ENCODE measurements around the gene DCTN2. TPM values are rescaled to one million over a fixed set of nuclear protein-coding genes. Genes with fewer than 3 reads are reported as not detected.
"Not testable (repeated sequence)": the region's sequence is repeated elsewhere in the genome, so short reads cannot be mapped to it uniquely, and the experiment has no call there.

Gene DCTN2
- total RNA-seq, 2 experiments from 2014 or later, result 80.9 to 85.1 TPM

DNA sequence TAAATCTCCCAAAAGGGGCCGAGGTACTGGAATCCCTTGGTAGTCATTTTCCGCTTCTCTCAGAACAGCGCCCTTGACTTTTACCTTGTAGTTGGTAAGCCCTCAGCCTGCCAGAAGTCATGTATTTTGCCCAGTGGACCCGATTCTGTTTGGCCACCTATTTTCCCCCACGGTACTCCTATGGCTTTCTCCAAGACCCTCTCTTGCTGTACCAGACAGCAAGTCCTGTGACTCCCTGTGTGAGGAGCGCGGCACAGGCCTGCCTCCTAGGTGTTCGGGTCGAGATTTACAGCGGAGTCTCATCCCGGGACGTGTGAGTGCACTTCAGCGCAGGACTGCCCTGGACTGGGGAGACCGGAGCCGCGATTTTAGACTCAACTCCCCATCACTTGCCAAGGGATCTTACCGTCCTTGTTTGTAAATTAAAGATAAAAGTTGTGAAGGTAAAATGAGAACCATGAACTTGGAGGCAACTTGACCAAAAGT lies 25.4 kb downstream of the DCTN2 start:
- Mint-ChIP-seq H3K9me3 (no peaks in the 10 kb centered on the region), H3K4me3 (peak overlapping the region; percentile 82), H3K36me3 (ENCODE audit: low read depth) (peaks cover 52% of the 10 kb centered on the region), H3K4me1 (peaks cover 63% of the 10 kb centered on the region), H3K27ac (peak overlapping the region; percentile 100), H3K27me3 (no peaks in the 10 kb centered on the region)
- peak; percentile 38 for DNase-seq
- CTCF ChIA-PET, result no interaction called here
- POLR2A ChIA-PET, result interaction anchor here (0.8 to 3.1 kb wide), 7 partner anchors 13 to 1404 kb away, joined by 3 to 29 read pairs (median 8); partner anchors contain the start of genes DCTN2 and ZC3H10

DNA sequence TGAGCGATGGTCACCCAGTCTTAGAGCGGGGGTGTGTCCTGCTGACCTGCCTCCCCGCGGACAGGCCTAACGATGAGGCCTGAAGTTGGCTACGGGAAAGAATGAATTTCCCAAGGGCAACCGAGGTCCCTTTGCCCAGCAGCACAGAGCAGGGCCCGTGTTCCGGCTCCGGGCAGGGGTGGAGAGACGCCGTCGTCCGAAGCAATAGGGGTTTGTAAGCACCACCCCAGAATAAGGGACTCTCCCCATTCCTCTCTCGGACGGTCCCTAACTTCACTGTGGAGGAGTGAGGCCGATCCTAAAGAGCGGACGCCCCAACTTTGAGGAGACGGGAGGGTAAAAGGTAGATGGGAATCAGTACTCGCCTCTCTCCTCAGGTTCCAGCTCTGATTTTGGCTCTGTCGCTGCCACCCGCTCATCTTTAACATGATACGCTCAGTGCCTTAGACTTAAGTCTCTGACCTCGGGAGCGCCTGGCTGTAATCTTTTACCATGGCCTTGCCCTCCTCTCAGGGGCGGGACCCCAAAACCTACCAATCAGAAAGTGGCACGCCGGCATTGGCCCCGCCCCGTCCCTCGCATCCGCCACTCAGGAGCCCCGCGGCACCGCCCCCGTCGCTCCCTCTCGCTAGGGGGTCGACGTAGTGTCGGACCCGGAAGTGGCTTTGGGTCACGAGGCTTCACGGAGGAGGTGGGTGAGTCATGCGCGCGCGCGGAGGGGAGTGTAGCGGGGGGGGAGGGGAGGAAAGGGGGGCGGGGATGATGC lies 26.8 kb downstream of the DCTN2 start, which contains the start of gene DDIT3:
Gene DDIT3, minus strand, starts transcription at position 462 of the 766 bp plus-strand sequence. CDS start 3,108 bp downstream, outside the sequence.
- Mint-ChIP-seq H3K9me3 (no peaks in the 10 kb centered on the region), H3K36me3 (ENCODE audit: low read depth) (peaks cover 64% of the 10 kb centered on the region), H3K27me3 (no peaks in the 10 kb centered on the region), H3K4me3 (peak within 1 kb of the TSS; percentile 82), H3K4me1 (peaks cover 59% of the 10 kb centered on the region), H3K27ac (peak within 1 kb of the TSS; percentile 100)
- ChIA-PET POLR2A (interaction anchor here (0.9 to 4.5 kb wide), 18 partner anchors 8 to 1402 kb away, joined by 3 to 30 read pairs (median 6); partner anchors contain the start of genes ARHGAP9, DCTN2, GLI1 and INHBE), CTCF (interaction anchor here (0.6 to 1.5 kb wide), 2 partner anchors 61 kb away, joined by 3 to 7 read pairs; partner anchors contain the start of gene GLI1)
- peak; percentile 100 for DNase-seq

DNA sequence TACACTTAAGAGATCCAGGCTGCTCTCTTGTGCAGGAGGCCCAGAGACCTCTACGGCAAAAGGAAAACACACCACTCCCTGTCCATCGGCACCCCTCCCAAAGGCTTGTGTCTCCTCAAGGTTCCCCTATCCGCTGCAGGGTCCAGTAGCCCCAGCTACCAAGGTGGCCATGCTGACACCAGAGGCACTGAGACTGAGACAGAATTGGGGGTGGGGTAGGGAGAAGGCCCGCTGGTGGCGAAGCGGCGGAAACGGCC lies 27.3 kb downstream of the DCTN2 start:
- CTCF ChIA-PET, result interaction anchor here (1.5 kb wide), 1 partner anchor 61 kb away, joined by 7 read pairs; the partner anchor contains the start of gene GLI1
- Mint-ChIP-seq H3K4me1 (peaks cover 56% of the 10 kb centered on the region), H3K27me3 (no peaks in the 10 kb centered on the region), H3K9me3 (no peaks in the 10 kb centered on the region), H3K36me3 (ENCODE audit: low read depth) (peaks cover 64% of the 10 kb centered on the region), H3K27ac (peak overlapping the region; percentile 100), H3K4me3 (peak overlapping the region; percentile 82)
- peak; percentile 43 for DNase-seq
- POLR2A ChIA-PET, result interaction anchor here (1.1 to 4.5 kb wide), 15 partner anchors 8 to 225 kb away, joined by 3 to 30 read pairs (median 7); partner anchors contain the start of genes ARHGAP9, DCTN2, GLI1 and INHBE

DNA sequence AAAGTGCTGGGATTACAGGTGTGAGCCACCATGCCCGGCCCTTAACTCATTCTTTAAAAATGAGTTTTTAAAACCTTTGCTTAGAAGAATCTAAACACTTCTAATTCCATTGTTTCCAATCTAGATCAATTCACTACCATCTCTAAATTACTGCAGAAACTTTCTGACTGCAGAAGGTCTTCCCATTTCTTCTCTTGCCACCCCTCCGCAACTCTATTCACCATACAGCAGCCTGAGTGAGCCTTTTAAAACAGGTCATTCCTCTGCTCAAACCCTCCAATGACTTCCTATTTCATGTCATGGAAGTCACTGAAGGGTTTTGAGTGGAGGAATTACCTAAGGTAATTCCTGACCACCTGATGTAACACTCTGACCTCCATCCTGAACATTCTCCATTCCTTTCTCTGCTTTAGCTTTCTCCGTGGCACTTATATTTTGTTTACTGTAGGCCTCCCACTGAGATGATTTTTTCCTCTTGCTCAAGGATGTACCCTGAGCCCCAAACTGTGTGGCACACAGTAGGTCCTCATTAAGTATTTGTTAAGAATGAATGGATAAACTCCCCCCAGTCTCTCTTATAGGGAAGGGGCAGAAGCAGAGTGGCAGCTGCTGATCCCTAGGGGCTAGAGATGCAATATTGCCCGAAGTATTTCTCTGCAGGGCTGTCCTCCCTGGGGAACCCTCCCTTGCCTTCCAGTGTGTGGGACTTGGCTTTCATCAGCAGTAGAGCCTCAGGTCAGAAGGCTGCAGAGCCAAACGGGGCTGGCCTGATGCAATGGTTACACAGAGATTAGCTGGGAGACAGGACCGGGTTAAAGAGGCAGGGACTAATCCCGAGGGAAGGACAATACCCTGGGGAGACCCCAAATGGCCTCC lies 27.8 kb downstream of the DCTN2 start:
- H3K9me3 Mint-ChIP-seq, result no peaks in the 10 kb centered on the region
- H3K4me3 Mint-ChIP-seq, result peak overlapping the region; percentile 82
- peak overlapping the region; percentile 100 for H3K27ac Mint-ChIP-seq
- H3K36me3 Mint-ChIP-seq (ENCODE audit: low read depth), result peaks cover 66% of the 10 kb centered on the region
- ChIA-PET POLR2A (interaction anchor here (1.3 to 4.5 kb wide), 13 partner anchors 16 to 174 kb away, joined by 3 to 30 read pairs (median 7); partner anchors contain the start of genes ARHGAP9, DCTN2, GLI1 and INHBE), CTCF (interaction anchor here (1.5 kb wide), 1 partner anchor 60 kb away, joined by 7 read pairs; the partner anchor contains the start of gene GLI1)
- peaks cover 51% of the 10 kb centered on the region for H3K4me1 Mint-ChIP-seq
- no peaks in the 10 kb centered on the region for H3K27me3 Mint-ChIP-seq
- DNase-seq, result peak; percentile 36

DNA sequence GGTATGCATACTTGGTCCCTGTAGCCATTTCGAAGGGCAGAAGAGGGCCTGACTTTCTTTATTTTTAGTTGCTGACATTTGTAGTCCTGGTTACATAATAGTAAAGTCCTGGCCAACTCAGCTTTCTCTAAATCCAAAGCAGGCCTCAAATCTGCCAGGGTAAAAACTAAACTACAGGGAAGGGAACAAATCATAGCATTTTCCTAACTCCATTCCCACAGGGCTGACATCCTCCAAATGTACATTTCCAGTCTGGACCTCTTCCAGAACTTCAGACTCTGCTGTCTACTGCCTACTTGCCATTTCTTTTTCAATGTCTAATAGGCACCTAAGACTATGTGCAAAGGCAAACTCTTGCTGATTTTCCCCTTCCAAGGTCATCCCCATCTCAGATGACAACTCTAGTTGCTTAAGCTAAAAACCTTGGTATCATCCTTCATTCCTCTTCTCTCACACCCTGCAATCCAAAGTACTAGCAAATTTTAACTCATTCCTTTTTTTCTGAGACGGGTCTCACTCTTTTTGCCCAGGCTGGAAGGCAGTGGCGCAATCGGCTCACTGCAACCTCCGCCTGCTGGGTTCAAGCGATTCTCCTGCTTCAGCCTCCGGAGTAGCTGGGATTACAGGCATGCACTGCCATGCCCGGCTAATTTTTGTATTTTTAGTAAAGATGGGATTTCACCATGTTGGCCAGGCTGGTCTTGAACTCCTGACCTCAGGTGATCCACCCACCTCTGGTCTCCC lies 28.6 kb downstream of the DCTN2 start:
- Mint-ChIP-seq H3K27ac (peak overlapping the region; percentile 100), H3K27me3 (no peaks in the 10 kb centered on the region), H3K9me3 (no peaks in the 10 kb centered on the region), H3K36me3 (ENCODE audit: low read depth) (peaks cover 62% of the 10 kb centered on the region), H3K4me3 (peak overlapping the region; percentile 82), H3K4me1 (peaks cover 43% of the 10 kb centered on the region)
- ChIA-PET POLR2A (interaction anchor here (0.8 to 4.5 kb wide), 7 partner anchors 15 to 57 kb away, joined by 3 to 30 read pairs (median 3); partner anchors contain the start of genes ARHGAP9 and MARS1), CTCF (interaction anchor here (0.9 to 1.5 kb wide), 2 partner anchors 27 to 59 kb away, joined by 3 to 7 read pairs; partner anchors contain the start of gene GLI1)
- no peak for DNase-seq

DNA sequence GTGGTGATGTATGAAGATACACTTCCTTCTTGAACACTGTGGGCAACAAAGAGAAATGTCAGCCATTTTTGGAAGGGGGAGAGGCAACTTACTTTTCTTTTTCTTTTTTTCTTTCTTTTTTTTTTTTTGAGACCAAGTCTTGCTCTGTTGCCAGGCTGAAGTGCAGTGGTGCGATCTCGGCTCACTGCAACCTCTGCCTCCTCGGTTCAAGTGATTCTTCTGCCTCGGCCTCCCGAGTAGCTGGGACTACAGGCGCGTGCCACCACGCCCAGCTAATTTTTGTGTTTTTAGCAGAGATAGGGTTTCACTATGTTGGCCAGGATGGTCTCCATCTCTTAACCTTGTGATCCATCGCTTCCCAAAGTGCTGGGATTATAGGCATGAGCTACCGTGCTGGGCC lies 29.3 kb downstream of the DCTN2 start:
- DNase-seq, H3K9me3 Mint-ChIP-seq, H3K4me3 Mint-ChIP-seq, H3K27me3 Mint-ChIP-seq: not testable (repeated sequence)
- H3K27ac Mint-ChIP-seq, result peak overlapping the region; percentile 36
- CTCF ChIA-PET, result interaction anchor here (0.9 to 1.7 kb wide), 2 partner anchors 27 to 41 kb away, joined by 3 to 7 read pairs; no protein-coding TSS in a partner anchor
- peaks cover 69% of the 10 kb centered on the region for H3K36me3 Mint-ChIP-seq (ENCODE audit: low read depth)
- POLR2A ChIA-PET, result interaction anchor here (0.8 to 4.5 kb wide), 5 partner anchors 15 to 57 kb away, joined by 3 to 30 read pairs (median 3); partner anchors contain the start of genes ARHGAP9 and MARS1
- H3K4me1 Mint-ChIP-seq, result peaks cover 40% of the 10 kb centered on the region

DNA sequence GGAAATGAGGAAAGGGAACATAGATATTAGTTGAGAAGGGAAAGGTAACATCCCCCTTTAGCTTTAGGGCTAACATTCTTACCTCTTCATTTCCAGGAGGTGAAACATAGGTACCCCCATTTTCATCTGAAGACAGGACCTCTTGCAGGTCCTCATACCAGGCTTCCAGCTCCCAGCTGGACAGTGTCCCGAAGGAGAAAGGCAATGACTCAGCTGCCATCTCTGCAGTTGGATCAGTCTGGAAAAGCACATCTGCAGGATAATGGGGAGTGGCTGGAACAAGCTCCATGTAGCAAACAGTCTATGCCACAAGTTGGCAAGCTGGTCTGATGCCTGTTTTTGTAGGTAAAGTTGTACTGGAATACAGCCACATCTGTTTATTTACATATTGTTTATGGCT lies 29.8 kb downstream of the DCTN2 start:
- Mint-ChIP-seq H3K27ac (peak overlapping the region; percentile 36), H3K4me3 (no peak overlapping the region), H3K27me3 (no peaks in the 10 kb centered on the region), H3K4me1 (peaks cover 38% of the 10 kb centered on the region), H3K9me3 (no peaks in the 10 kb centered on the region), H3K36me3 (ENCODE audit: low read depth) (peaks cover 74% of the 10 kb centered on the region)
- CTCF ChIA-PET, result interaction anchor here (1.7 kb wide), 1 partner anchor 40 kb away, joined by 7 read pairs; no protein-coding TSS in a partner anchor
- POLR2A ChIA-PET, result interaction anchor here (0.7 to 4.5 kb wide), 4 partner anchors 29 to 56 kb away, joined by 3 to 24 read pairs (median 7); partner anchors contain the start of genes ARHGAP9 and MARS1
- no peak for DNase-seq

DNA sequence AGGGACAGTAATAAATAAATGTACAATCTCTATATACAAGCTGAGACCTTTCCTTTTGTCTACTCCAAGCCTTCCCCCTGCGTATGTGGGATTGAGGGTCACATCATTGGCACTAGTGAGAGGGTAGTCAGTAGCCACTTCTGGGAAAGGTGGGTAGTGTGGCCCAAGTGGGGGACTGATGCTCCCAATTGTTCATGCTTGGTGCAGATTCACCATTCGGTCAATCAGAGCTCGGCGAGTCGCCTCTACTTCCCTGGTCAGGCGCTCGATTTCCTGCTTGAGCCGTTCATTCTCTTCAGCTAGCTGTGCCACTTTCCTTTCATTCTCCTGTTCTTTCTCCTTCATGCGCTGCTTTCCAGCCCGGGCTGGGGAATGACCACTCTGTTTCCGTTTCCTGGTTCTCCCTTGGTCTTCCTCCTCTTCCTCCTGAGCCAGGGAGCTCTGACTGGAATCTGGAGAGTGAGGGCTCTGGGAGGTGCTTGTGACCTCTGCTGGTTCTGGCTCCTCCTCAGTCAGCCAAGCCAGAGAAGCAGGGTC lies 30.3 kb downstream of the DCTN2 start:
- ChIA-PET POLR2A (interaction anchor here (0.7 to 4.5 kb wide), 4 partner anchors 11 to 40 kb away, joined by 3 to 24 read pairs (median 7); partner anchors contain the start of genes ARHGAP9 and MARS1), CTCF (interaction anchor here (0.8 to 1.7 kb wide), 3 partner anchors 17 to 58 kb away, joined by 3 to 7 read pairs (median 4); partner anchors contain the start of gene GLI1)
- Mint-ChIP-seq H3K4me3 (no peak overlapping the region), H3K27ac (peak overlapping the region; percentile 28), H3K27me3 (no peaks in the 10 kb centered on the region), H3K36me3 (ENCODE audit: low read depth) (peaks cover 77% of the 10 kb centered on the region), H3K9me3 (no peaks in the 10 kb centered on the region), H3K4me1 (peaks cover 33% of the 10 kb centered on the region)
- DNase-seq, result no peak

DNA sequence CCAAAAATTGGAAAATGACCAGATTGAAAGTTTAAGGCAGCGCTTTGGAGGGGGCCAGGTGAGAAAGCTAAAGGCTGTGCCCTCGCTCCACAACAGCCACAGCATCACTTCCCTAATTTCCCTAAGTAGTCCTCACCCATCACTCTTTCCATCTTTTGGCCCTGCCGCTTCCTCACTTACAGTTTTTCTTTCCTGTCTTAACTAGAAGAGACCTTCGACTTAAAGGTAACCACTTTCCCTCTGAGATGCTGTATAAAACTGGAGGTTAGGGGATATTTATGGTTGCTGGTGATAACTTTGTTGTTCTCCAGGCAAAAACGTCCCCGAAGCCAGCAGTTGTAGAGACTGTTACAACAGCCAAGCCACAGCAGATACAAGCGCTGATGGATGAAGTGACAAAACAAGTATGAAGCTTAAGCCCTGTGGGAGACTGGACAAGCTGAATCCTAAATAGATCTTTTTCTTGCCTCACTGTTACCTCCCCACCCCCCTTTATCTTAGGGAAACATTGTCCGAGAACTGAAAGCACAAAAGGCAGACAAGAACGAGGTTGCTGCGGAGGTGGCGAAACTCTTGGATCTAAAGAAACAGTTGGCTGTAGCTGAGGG lies 31.0 kb downstream of the DCTN2 start:
- H3K4me3 Mint-ChIP-seq, result no peak overlapping the region
- peaks cover 82% of the 10 kb centered on the region for H3K36me3 Mint-ChIP-seq (ENCODE audit: low read depth)
- CTCF ChIA-PET, result interaction anchor here (0.8 to 1.7 kb wide), 3 partner anchors 16 to 57 kb away, joined by 3 to 7 read pairs (median 4); partner anchors contain the start of gene GLI1
- H3K27ac Mint-ChIP-seq, result no peak overlapping the region
- no peaks in the 10 kb centered on the region for H3K27me3 Mint-ChIP-seq
- POLR2A ChIA-PET, result interaction anchor here (1.2 to 2.9 kb wide), 3 partner anchors 10 to 39 kb away, joined by 3 to 11 read pairs (median 4); no protein-coding TSS in a partner anchor
- H3K4me1 Mint-ChIP-seq, result peaks cover 27% of the 10 kb centered on the region
- no peak for DNase-seq
- no peaks in the 10 kb centered on the region for H3K9me3 Mint-ChIP-seq

DNA sequence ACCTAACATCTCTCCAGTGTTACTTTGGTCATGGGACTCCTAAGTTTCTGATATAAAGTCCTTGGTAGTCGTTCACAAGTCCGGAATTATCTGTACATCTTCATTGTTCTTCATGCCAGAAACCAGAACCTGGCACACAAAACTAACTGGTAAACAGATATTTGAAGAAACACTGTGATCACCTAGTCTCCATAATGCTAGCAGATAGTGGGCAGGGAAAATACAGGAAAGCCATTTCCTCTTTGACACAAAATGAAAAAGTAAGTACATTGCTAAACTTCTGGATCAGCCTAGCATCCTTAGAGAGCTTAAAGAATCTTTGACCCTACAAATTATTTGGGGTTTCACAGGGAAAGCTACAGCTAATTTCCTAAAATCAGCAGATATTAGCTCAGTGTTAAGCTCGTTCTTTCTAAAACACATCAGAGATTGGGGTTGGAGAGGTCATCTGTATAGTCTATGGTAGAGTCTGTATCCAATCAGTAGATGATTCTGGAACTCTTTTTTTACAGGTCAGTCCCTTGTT lies 31.5 kb downstream of the DCTN2 start:
- H3K4me1 Mint-ChIP-seq, result peaks cover 24% of the 10 kb centered on the region
- DNase-seq, result no peak
- POLR2A ChIA-PET, result interaction anchor here (1.1 to 2.9 kb wide), 8 partner anchors 8 to 39 kb away, joined by 3 to 11 read pairs (median 4); partner anchors contain the start of gene MARS1
- no peaks in the 10 kb centered on the region for H3K9me3 Mint-ChIP-seq
- H3K27ac Mint-ChIP-seq, result peak overlapping the region; percentile 11
- CTCF ChIA-PET, result interaction anchor here (0.8 to 1.3 kb wide), 2 partner anchors 16 to 56 kb away, joined by 3 to 4 read pairs; partner anchors contain the start of gene GLI1
- H3K4me3 Mint-ChIP-seq, result no peak overlapping the region
- peaks cover 85% of the 10 kb centered on the region for H3K36me3 Mint-ChIP-seq (ENCODE audit: low read depth)
- no peaks in the 10 kb centered on the region for H3K27me3 Mint-ChIP-seq

Data from activated CD4-positive, alpha-beta memory T cell treated with anti-CD3 and anti-CD28 coated beads, Interleukin-2, amount 10 ng/mL, durations not matched to agents 7 days and 5 days (primary cell).